GM20000 (cell line): ENCODE data around the gene BPIFB3.
"Not testable (repeated sequence)": the region's sequence is repeated elsewhere in the genome, so short reads cannot be mapped to it uniquely, and the experiment has no call there.

Source experiments
- DNase-seq: peaks from one replicate; pipeline ENCODE4 v3.0.0; 2012; ENCODE audit warnings: low spot score
- CTCF ChIP-seq: IDR thresholded peaks from 2 replicates; pipeline ENCODE4 v1.5.1; 2012; ENCODE audit warnings: mild to moderate bottlenecking, control low read depth; ENCODE audit errors: extremely low read depth, missing control alignments

Gene BPIFB3

GRCh38 chr20:33120934-33121333 lies 67.2 kb downstream of the BPIFB3 start:
- DNase-seq: no peak
- no peak for TF ChIP-seq CTCF

DNA sequence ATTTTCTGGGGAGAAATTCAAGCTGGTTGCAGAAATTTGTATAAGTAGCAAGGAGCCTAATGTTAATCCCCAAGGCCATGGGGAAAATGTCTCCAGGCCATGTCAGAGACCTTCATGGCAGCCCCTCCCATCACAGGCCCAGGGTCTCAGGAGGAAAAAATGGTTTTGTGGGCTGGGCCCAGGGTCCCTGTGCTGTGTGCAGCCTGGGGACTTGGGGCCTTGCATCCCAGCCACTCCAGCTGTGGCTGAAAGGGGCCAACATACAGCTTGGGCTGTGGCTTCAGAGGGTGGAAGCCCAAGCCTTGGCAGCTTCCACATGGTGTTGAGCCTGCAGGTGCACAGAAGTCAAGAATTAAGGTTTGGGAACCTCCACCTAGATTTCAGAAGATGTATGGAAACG lies 68.6 kb downstream of the BPIFB3 start:
- not testable (repeated sequence) for DNase-seq
